HepG2 (cell line): ENCODE measurements around the gene AFAP1L2. TPM values are rescaled to one million over a fixed set of nuclear protein-coding genes. Genes with fewer than 3 reads are reported as not detected.

Experiments used
- ATAC-seq: fragments of 200-7000 bp; cut with Tn5 transposase; 3 replicates; pipeline ENCODE4 v1.9.1; 2020; ENCODE audit warnings: mild to moderate bottlenecking, moderate library complexity
- BruUV-seq: library from RNA; stranded (reverse); fragments of 400-500 nt; replicated peaks from 2 replicates; lab custom pipeline; 2021; lab: Mats Ljungman, UMichigan
- CTCF ChIA-PET: fragments of 300-600 bp; formaldehyde crosslinking; extraction: SDS; loops from one replicate; lab custom pipeline; 2021; ENCODE audit warnings: low total read pairs, inconsistent platforms, low intra/inter-chr PET ratio; lab: Yijun Ruan, JAX
- POLR2A ChIA-PET: fragments of 350-600 bp; sonication (Branson Sonifier 250); formaldehyde crosslinking; loops from one replicate; lab custom pipeline; 2020; ENCODE audit warnings: antibody characterized with exemption, inconsistent platforms; lab: Yijun Ruan, JAX
- DNase-seq: peaks from one replicate; pipeline ENCODE4 v3.0.0-alpha.2; 2015; ENCODE audit warnings: low spot score
- FAIRE-seq: peaks from 3 replicates; lab custom pipeline; 2011; peaks lifted over from hg19 to GRCh38; lab: Jason Lieb, UNC
- H2AFZ ChIP-seq: one replicate; pipeline ENCODE4 v1.6.1; 2011; ENCODE audit warnings: low read length, inconsistent platforms
- H3K27ac ChIP-seq: fragments of 300-600 bp; 3 replicates; pipeline ENCODE4 v1.8.0; 2011; ENCODE audit warnings: mixed run types, mild to moderate bottlenecking, mixed read lengths, low read length, inconsistent platforms; ENCODE audit not compliant: insufficient read depth; ENCODE audit errors: extremely low read length
- H3K27me3 ChIP-seq, 2 experiments: fragments of 200-600 bp in 1 of 2; 2 replicates in 1 of 2; 3 replicates in 1 of 2; pipeline versions ENCODE4 v1.6.0 to v1.8.0; 2011; ENCODE audit warnings: low read length in 2 of 2, mild to moderate bottlenecking in 2 of 2, moderate library complexity in 2 of 2, inconsistent platforms in 1 of 2; ENCODE audit not compliant: insufficient read depth in 2 of 2, control insufficient read depth in 1 of 2
- H3K36me3 ChIP-seq, 2 experiments: fragments of 200-600 bp in 1 of 2; replicated peaks in 1 of 2; 2 replicates in 1 of 2; 3 replicates in 1 of 2; pipeline versions ENCODE4 v1.5.1 to v1.8.0; 2011; ENCODE audit warnings: low read length in 2 of 2, inconsistent platforms in 1 of 2; ENCODE audit not compliant: insufficient read depth in 2 of 2, control insufficient read depth in 1 of 2
- H3K4me1 ChIP-seq: 2 replicates; pipeline ENCODE4 v1.5.1; 2012; ENCODE audit warnings: low read length, inconsistent platforms; ENCODE audit not compliant: insufficient read depth
- H3K4me2 ChIP-seq: 2 replicates; pipeline ENCODE4 v1.6.0; 2011; ENCODE audit warnings: low read depth, low read length, inconsistent platforms
- H3K4me3 ChIP-seq, 3 experiments: fragments of 200-600 bp in 1 of 3; sonication (generic), shearing (Covaris generic) in 1 of 3; replicated peaks in 1 of 3; 2 replicates each; pipeline ENCODE4 v1.5.1; 2011 to 2016; ENCODE audit warnings: low read length in 3 of 3, inconsistent platforms in 2 of 3, low read depth in 2 of 3, mild to moderate bottlenecking in 2 of 3, control low read depth in 1 of 3, mixed read lengths in 1 of 3; ENCODE audit not compliant: insufficient read depth in 1 of 3
- H3K79me2 ChIP-seq: one replicate; pipeline ENCODE4 v1.6.1; 2011; ENCODE audit warnings: low read length, inconsistent platforms; ENCODE audit not compliant: insufficient read depth
- H3K9ac ChIP-seq: 2 replicates; pipeline ENCODE4 v1.6.0; 2011; ENCODE audit warnings: mild to moderate bottlenecking, low read depth, low read length, inconsistent platforms; ENCODE audit not compliant: insufficient read depth
- H3K9me3 ChIP-seq: 2 replicates; pipeline ENCODE4 v1.5.1; 2012; ENCODE audit warnings: mild to moderate bottlenecking, low read length
- H4K20me1 ChIP-seq: 2 replicates; pipeline ENCODE4 v1.6.0; 2011; ENCODE audit warnings: inconsistent platforms, mild to moderate bottlenecking, low read length, moderate library complexity; ENCODE audit not compliant: insufficient read depth
- ATRX ChIP-seq: sonication (generic); formaldehyde crosslinking; IDR thresholded peaks from 2 replicates; pipeline ENCODE4 v1.4.0; 2020; ENCODE audit warnings: missing genetic modification reagents, borderline replicate concordance
- GLMP ChIP-seq: sonication (generic); formaldehyde crosslinking; IDR thresholded peaks from 2 replicates; pipeline ENCODE4 v1.9.0; 2021; ENCODE audit warnings: missing genetic modification reagents, mild to moderate bottlenecking, borderline replicate concordance
- KLF11 ChIP-seq: IDR thresholded peaks from 2 replicates; pipeline ENCODE4 v1.6.1; 2016; ENCODE audit warnings: missing compliant biosample characterization
- MBNL3 ChIP-seq: fragments of 250-450 bp; sonication (Bioruptor Pico); conservative IDR thresholded peaks from 2 replicates; pipeline ENCODE4 v1.8.0; 2022; ENCODE audit warnings: mild to moderate bottlenecking, inconsistent platforms
- SMYD3 ChIP-seq: sonication (generic); formaldehyde crosslinking; IDR thresholded peaks from 2 replicates; pipeline ENCODE4 v1.8.1; 2023; ENCODE audit warnings: mild to moderate bottlenecking, missing genetic modification reagents
- XRCC5 ChIP-seq: fragments of 200-400 bp; formaldehyde crosslinking; optimal IDR thresholded peaks from 2 replicates; pipeline ENCODE3; 2017; ENCODE audit warnings: mild to moderate bottlenecking, low read length
- ZKSCAN5 ChIP-seq: sonication (generic); formaldehyde crosslinking; IDR thresholded peaks from 2 replicates; pipeline ENCODE4 v1.5.1; 2020; ENCODE audit warnings: mild to moderate bottlenecking, missing genetic modification reagents
- ZNF296 ChIP-seq: sonication (generic); formaldehyde crosslinking; conservative IDR thresholded peaks from 2 replicates; pipeline ENCODE4 v1.5.0; 2020; ENCODE audit warnings: mild to moderate bottlenecking, missing genetic modification reagents
- ZNF44 ChIP-seq: sonication (generic); formaldehyde crosslinking; IDR thresholded peaks from 2 replicates; pipeline ENCODE4 v1.5.1; 2020; ENCODE audit warnings: mild to moderate bottlenecking, missing genetic modification reagents
- ZNF546 ChIP-seq: sonication (generic); formaldehyde crosslinking; conservative IDR thresholded peaks from 2 replicates; pipeline ENCODE4 v1.8.1; 2023; ENCODE audit warnings: mild to moderate bottlenecking, missing genetic modification reagents
- ZNF607 ChIP-seq: sonication (generic); formaldehyde crosslinking; IDR thresholded peaks from 2 replicates; pipeline ENCODE4 v1.5.1; 2020; ENCODE audit warnings: missing genetic modification reagents, mild to moderate bottlenecking, borderline replicate concordance
- ZNF720 ChIP-seq: sonication (generic); formaldehyde crosslinking; IDR thresholded peaks from 2 replicates; pipeline ENCODE4 v1.4.0; 2020; ENCODE audit warnings: missing genetic modification reagents
- ZNF773 ChIP-seq: sonication (generic); formaldehyde crosslinking; IDR thresholded peaks from 2 replicates; pipeline ENCODE4 v1.4.0; 2020; ENCODE audit warnings: missing genetic modification reagents, borderline replicate concordance
- ZSCAN22 ChIP-seq: sonication (generic); formaldehyde crosslinking; IDR thresholded peaks from 2 replicates; pipeline ENCODE4 v1.4.0; 2020; ENCODE audit warnings: mild to moderate bottlenecking, missing genetic modification reagents
- WGBS: methylation state at CpG from one replicate; pipeline ENCODE4 v1.1.6; 2017; ENCODE audit warnings: low lambda C conversion rate; 5-methylcytosine and 5-hydroxymethylcytosine counted together
- in situ Hi-C: cut with HindIII; loops from 2 replicates; pipeline ENCODE4 v1.10.0; 2017; ENCODE audit warnings: low pct_unique_long_range_greater_than_20kb; ENCODE audit not compliant: extremely low pct_ligation_motif_present
- intact Hi-C: fragments of 100-400 bp; cut with micrococcal nuclease; formaldehyde crosslinking; loops from one replicate; pipeline ENCODE4 v1.10.0; 2022; ENCODE audit not compliant: unreplicated experiment
- polyA plus RNA-seq, 8 experiments: library from polyadenylated mRNA; depleted of rRNA in 3 of 8; stranded (reverse) in 7 of 8; unstranded in 1 of 8; fragments of >200 nt; fragmentation: Illumina TruSeq in 4 of 8; extraction: Trizol in 4 of 8; gene quantifications; 2 replicates each; pipeline versions ENCODE4 v1.2.1 to v1.2.3, GENCODE V29; 2011 to 2016; ENCODE audit warnings: low read depth in 4 of 8, missing spikeins in 1 of 8, mixed read lengths in 1 of 8; ENCODE audit not compliant: insufficient read depth in 1 of 8
- total RNA-seq, 5 experiments: library from RNA; depleted of rRNA; stranded (reverse); fragments of >200 nt; fragmentation: Illumina TruSeq; extraction: Trizol; gene quantifications; 2 replicates each; pipeline ENCODE4 v1.2.3, GENCODE V29; 2016; ENCODE audit warnings: low read depth in 1 of 5
- TF ChIP-seq, protein P1 (sequence below): sonication (generic); formaldehyde crosslinking; IDR thresholded peaks from 2 replicates; pipeline ENCODE4 v1.4.0; 2020; ENCODE audit warnings: mild to moderate bottlenecking, missing genetic modification reagents
- TF ChIP-seq, protein P2 (sequence below): sonication (generic); formaldehyde crosslinking; IDR thresholded peaks from 2 replicates; pipeline ENCODE4 v1.4.0; 2020; ENCODE audit warnings: missing genetic modification reagents

AFAP1L2 gene
- total and polyA plus RNA-seq, 2 of the 13 experiments (the other 11 are each of a cell fraction or from before 2014, with no cell fraction given), result not detected

- 55% methylated on average over 4 of the region's 4 CpGs for WGBS
- H3K4me3 ChIP-seq, result no peak overlapping the region
- intact Hi-C loops, result no loop called here
- H3K27ac ChIP-seq, result no peak overlapping the region
- TF ChIP-seq ZSCAN22 (CRISPR knock-in tag) (no peak), ZNF720 (no peak), ZNF546 (CRISPR knock-in tag) (no peak), ATRX (CRISPR knock-in tag) (no peak), KLF11 (CRISPR knock-in tag) (no peak), GLMP (CRISPR knock-in tag) (no peak), ZNF607 (CRISPR knock-in tag) (no peak), ZNF773 (CRISPR knock-in tag) (no peak), ZKSCAN5 (CRISPR knock-in tag) (no peak), XRCC5 (no peak), SMYD3 (CRISPR knock-in tag) (no peak), ZNF296 (no peak), ZNF44 (CRISPR knock-in tag) (no peak), MBNL3 (CRISPR knock-in tag) (no peak)
- TF ChIP-seq, protein P1, sequence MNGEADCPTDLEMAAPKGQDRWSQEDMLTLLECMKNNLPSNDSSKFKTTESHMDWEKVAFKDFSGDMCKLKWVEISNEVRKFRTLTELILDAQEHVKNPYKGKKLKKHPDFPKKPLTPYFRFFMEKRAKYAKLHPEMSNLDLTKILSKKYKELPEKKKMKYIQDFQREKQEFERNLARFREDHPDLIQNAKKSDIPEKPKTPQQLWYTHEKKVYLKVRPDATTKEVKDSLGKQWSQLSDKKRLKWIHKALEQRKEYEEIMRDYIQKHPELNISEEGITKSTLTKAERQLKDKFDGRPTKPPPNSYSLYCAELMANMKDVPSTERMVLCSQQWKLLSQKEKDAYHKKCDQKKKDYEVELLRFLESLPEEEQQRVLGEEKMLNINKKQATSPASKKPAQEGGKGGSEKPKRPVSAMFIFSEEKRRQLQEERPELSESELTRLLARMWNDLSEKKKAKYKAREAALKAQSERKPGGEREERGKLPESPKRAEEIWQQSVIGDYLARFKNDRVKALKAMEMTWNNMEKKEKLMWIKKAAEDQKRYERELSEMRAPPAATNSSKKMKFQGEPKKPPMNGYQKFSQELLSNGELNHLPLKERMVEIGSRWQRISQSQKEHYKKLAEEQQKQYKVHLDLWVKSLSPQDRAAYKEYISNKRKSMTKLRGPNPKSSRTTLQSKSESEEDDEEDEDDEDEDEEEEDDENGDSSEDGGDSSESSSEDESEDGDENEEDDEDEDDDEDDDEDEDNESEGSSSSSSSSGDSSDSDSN (CRISPR knock-in tag), result no peak
- TF ChIP-seq, protein P2, sequence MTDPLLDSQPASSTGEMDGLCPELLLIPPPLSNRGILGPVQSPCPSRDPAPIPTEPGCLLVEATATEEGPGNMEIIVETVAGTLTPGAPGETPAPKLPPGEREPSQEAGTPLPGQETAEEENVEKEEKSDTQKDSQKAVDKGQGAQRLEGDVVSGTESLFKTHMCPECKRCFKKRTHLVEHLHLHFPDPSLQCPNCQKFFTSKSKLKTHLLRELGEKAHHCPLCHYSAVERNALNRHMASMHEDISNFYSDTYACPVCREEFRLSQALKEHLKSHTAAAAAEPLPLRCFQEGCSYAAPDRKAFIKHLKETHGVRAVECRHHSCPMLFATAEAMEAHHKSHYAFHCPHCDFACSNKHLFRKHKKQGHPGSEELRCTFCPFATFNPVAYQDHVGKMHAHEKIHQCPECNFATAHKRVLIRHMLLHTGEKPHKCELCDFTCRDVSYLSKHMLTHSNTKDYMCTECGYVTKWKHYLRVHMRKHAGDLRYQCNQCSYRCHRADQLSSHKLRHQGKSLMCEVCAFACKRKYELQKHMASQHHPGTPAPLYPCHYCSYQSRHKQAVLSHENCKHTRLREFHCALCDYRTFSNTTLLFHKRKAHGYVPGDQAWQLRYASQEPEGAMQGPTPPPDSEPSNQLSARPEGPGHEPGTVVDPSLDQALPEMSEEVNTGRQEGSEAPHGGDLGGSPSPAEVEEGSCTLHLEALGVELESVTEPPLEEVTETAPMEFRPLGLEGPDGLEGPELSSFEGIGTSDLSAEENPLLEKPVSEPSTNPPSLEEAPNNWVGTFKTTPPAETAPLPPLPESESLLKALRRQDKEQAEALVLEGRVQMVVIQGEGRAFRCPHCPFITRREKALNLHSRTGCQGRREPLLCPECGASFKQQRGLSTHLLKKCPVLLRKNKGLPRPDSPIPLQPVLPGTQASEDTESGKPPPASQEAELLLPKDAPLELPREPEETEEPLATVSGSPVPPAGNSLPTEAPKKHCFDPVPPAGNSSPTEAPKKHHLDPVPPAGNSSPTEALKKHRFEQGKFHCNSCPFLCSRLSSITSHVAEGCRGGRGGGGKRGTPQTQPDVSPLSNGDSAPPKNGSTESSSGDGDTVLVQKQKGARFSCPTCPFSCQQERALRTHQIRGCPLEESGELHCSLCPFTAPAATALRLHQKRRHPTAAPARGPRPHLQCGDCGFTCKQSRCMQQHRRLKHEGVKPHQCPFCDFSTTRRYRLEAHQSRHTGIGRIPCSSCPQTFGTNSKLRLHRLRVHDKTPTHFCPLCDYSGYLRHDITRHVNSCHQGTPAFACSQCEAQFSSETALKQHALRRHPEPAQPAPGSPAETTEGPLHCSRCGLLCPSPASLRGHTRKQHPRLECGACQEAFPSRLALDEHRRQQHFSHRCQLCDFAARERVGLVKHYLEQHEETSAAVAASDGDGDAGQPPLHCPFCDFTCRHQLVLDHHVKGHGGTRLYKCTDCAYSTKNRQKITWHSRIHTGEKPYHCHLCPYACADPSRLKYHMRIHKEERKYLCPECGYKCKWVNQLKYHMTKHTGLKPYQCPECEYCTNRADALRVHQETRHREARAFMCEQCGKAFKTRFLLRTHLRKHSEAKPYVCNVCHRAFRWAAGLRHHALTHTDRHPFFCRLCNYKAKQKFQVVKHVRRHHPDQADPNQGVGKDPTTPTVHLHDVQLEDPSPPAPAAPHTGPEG, result no peak
- TF ChIP-seq, all 625 proteins: peak for 0
- Histone ChIP-seq H3K4me2 (no peak overlapping the region), H3K9ac (no peak overlapping the region), H3K27me3 (peaks cover 0 to 7% of the 10 kb centered on the region in 2 experiments; a peak in 2 of 5 replicates), H3K36me3 (no peaks in the 10 kb centered on the region), H4K20me1 (no peaks in the 10 kb centered on the region), H3K79me2 (no peaks in the 10 kb centered on the region), H3K4me1 (no peaks in the 10 kb centered on the region), H3K9me3 (no peaks in the 10 kb centered on the region), H2AFZ (no peak overlapping the region)
- no peak for ATAC-seq
- no peak for FAIRE-seq
- no TSS peak for BruUV-seq
- in situ Hi-C loops, result no loop called here
- DNase-seq, result no peak
- ChIA-PET POLR2A (no interaction called here), CTCF (no interaction called here)
Observed at GRCh38 chr10:114420811-114421485, 16.6 kb upstream of the AFAP1L2 start.
